Neural progenitor cell (in vitro differentiated cells): ENCODE measurements around the gene CFAP221.

Source experiments
- CTCF ChIP-seq: fragments of 200-600 bp; sonication (generic); IDR thresholded peaks from 2 replicates; pipeline ENCODE4 v1.5.1; 2017; ENCODE audit warnings: antibody characterized with exemption, mild to moderate bottlenecking
- EZH2 ChIP-seq: fragments of 200-600 bp; sonication (generic); IDR thresholded peaks from 2 replicates; pipeline ENCODE4 v1.6.1; 2017; ENCODE audit warnings: antibody characterized with exemption, mild to moderate bottlenecking, moderate library complexity

- TF ChIP-seq CTCF, result no peak
- no peak for TF ChIP-seq EZH2
Measured at GRCh38 chr2:119683713-119684443, 139.6 kb downstream of the CFAP221 start.
